Activated CD4-positive, alpha-beta T cell treated with anti-CD3 and anti-CD28 coated beads, Interleukin-2, Interleukin-6, amounts not matched to agents 100 ng/mL and 50 ng/mL, durations not matched to agents 16 hours and 8 hours (primary cell): ENCODE results near the gene TAS2R38.

ENCODE experiments used
- DNase-seq: peaks from one replicate; pipeline ENCODE4 v3.0.0-alpha.2; 2020

TAS2R38 gene

DNA sequence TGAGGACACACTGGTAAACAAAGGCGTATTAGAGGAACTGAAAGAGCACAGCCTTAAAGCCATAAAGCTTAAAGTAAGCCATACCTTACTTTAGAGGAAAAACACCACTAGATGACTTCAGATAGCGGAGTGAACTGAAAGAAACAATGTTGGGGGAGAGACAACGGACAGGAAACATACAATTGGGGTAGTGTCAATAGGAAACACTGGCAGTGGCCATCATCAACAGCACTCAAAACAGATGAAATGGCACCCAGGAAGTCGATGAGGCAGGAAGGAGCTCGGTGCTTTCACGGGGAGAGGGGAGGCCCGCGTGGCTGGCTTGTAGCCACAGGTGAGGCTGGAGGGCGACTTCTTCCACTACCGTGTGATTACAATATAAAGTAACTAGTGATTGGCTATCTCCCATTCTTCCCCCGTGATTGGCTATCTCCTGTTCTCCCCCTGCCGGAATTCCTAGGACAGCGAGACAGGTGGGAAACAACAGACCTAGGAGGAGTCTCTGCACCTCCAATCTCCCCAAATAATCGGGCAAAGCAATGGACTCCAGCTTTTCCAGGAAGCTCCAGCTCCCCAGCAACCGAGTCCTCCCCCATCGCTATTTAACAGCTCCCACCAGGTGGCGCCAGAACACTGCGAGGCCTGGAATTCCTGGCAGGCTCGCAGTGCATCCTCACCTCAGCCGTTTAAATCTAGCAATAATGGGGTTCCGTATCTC lies 2.4 kb upstream of the TAS2R38 start:
- DNase-seq, result peak; percentile 76

- no peak for DNase-seq
These were observed 1.3 kb upstream of the TAS2R38 start for GRCh38 chr7:141974831-141975230.

DNA sequence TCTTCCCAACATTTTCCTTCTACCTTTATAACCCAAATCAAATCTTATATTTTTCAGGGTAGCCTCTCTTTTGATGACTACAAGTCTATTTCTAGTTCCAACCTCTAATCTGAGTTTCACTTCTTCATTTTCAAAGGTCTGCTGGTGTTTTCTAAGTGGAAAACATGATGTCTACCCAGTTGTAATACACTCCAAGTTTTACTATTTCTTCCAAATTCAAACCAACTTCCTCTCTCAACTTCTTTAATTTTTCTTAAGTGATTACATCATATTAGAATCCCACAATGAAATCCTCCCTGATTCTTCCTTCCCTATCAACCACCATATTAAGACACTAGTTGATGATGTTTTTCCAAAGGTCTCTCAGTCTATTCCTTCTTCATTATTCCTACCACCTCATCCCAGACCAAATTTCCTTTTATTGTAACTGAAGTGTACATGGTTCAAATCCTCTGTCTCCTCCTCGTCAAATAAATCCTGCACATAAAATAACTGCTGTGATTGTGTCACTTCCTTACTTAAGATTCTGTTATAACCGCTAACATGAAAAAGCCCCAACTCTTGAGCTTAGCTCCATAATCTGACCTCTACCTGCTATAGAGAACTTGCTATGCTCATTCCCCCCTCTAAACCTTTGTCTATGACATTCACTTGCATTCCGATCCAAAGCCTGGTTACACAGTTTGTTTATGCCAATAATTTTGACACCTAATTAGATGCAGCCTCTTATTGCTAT lies 12.7 kb downstream of the TAS2R38 start:
- DNase-seq, result no peak

- DNase-seq, result no peak
These were observed 17.5 kb downstream of the TAS2R38 start for GRCh38 chr7:141956084-141956483.

GRCh38 chr7:141954334-141954733 lies 19.2 kb downstream of the TAS2R38 start:
- no peak for DNase-seq

GRCh38 chr7:141952461-141952860 lies 21.1 kb downstream of the TAS2R38 start:
- DNase-seq, result no peak

GRCh38 chr7:141950806-141951205 lies 22.8 kb downstream of the TAS2R38 start:
- DNase-seq, result no peak

- DNase-seq, result no peak
These were observed 23.7 kb downstream of the TAS2R38 start for GRCh38 chr7:141949911-141950310.

DNA sequence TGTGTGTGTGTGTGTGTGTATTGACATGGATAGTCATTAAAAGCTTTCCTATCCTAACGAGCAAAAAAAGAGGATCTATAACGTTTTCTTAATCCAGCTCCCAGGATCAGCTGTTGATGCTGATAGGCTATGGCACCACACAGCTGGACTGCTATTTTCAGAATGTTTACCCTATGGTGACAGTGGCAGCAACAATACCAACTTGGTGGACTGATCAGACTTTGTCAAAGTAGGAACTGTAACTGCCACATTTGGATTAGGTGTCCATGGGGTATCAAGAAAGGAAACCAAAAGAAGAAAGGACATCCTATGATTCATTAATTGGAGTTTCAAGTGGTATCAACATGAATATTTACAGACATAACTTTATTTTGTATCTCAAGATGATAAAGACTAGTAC lies 24.1 kb downstream of the TAS2R38 start:
- DNase-seq, result no peak

DNA sequence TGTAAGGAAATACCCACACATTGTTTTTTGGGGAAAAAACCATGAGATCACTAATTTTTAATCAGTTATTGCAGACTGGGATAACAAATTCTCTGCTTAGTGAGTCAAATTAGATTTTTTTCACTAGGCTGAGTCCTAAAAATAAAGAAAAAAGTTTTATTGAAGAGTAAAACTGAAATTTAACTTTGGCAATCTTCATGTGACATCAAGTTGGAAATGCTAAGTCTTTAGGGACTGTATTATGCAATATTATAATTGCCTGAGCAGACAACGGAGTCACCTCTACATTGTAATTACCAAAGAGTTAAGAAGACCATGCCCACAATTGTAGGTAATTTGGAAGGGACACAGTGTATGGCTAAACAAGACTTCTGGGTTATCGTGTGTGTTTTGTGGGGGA lies 24.6 kb downstream of the TAS2R38 start:
- no peak for DNase-seq

DNA sequence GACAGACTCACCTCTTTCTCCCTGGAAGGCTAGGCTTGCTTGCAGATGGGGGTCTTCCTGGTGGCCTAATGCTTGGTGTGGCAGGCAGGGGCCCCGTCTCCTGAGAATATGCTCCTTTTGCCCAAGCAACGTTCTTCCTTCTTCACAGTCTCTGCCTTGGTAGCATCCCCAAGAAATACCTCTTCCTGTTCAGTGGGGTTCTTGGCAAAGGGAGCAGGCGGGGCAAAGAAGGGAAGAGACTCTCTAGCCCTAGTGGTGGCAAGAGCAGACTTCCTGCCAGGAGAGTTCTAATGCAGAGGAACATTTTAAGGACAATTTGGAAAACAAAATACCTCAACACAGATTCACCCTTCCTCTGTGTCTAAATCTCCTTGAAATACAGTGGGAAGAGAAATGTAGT lies 26.8 kb downstream of the TAS2R38 start, which contains the start of gene CLEC5A:
Gene CLEC5A, minus strand, starts transcription at position 179 of the 400 bp plus-strand sequence. CDS start 682 bp downstream, outside the sequence.
- DNase-seq, result no peak

DNA sequence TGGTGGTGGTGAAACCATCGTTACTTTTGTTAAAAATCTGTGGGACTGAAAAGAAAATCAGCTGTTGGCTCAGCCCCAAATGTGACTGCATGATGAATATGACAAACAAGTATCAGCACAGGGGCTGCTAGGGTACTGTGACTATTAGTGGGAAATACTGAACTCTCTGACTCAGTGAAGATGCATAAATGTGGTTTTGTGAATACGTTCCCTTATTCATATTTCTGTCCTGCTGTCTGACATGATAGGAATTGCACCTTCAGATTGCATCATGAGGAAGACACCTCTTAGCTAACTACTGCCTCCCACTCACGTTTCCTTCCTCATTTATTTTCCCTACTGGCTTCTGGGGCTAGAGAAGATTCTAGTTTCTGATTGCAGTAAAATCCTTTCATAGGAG lies 28.2 kb downstream of the TAS2R38 start:
- DNase-seq, result no peak

- DNase-seq, result no peak
These were observed 28.8 kb downstream of the TAS2R38 start for GRCh38 chr7:141944811-141945210.

GRCh38 chr7:141943846-141944245 lies 29.7 kb downstream of the TAS2R38 start:
- DNase-seq, result no peak

GRCh38 chr7:141941075-141941474 lies 32.5 kb downstream of the TAS2R38 start:
- DNase-seq, result no peak

DNA sequence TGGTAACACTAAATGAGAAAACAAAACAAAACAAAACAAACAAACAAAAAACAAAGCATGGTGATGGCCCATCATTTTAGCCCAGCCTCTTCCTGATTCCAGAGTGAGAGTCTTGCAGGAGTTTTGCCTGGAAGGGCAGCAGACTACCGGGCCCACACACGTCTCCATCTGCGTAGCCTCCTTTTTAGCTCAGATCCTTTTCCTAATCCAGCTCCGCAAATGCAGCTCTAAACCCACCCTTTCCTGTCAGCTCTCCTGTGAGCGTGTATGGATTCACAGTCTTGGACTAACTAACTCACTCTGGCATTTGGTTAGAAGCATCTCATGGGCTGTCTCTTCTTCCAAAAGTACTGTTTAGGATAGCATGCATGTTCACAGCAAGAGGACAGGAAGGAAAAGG lies 43.4 kb downstream of the TAS2R38 start:
- DNase-seq, result no peak

DNA sequence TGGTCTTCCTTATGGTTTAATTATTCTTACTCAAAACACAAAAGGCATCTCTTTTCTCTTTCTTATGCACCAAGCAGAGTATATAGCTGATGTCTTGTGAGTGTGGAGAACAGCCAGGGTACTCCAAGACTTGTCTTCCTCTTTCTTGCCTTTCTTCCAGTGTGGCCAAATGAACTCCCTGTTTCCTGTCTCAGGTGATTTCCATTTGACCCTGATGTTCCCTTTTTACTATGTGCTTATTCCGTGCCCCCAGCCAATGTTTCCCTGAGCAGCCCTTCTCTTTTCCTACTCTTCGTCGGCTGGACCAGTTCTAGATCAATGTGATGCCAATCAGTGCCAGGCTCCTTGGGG lies 44.8 kb downstream of the TAS2R38 start:
- no peak for DNase-seq

DNA sequence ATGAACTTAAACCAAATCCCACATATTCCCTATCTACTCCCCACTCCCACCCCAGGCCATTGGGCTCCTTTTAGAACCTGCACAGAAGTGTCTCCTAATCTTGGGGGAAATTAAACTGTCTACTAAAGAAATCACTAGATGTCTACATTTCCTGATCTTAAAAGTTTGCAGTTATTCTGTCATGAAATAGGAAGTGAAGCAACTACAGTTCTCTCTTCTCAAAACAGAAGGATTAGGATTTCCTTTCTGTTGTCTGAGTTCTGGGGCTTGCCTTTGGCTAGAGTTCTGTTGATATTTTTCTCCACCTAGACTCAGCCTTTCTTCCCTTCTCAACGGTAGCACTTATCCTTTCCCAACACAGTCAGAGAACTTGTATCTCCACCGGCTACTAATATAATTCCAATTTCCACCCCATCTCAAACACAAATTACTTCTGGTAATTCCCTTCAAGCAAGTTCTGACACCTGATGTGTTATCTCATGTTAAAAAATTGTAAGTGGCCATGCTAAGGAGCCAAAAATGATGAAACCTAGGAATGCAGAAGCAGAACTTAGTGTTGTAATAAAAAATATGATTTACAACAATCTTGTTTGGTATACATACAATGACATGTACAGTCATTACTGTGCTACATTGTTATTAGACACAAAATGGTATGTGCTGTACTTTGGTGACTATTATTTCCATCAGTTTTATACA lies 45.3 kb downstream of the TAS2R38 start:
- no peak for DNase-seq
